Mesendoderm (in vitro differentiated cells): ENCODE results near the gene TMEM101.
"Not testable (repeated sequence)": the region's sequence is repeated elsewhere in the genome, so short reads cannot be mapped to it uniquely, and the experiment has no call there.

Experiments used
- DNase-seq: peaks from one replicate; pipeline ENCODE4 v3.0.0; 2013
- H2AK5ac ChIP-seq: 2 replicates; pipeline ENCODE4 v1.6.1; 2013; ENCODE audit warnings: low read length, inconsistent platforms
- H2BK120ac ChIP-seq: 2 replicates; pipeline ENCODE4 v1.6.1; 2013; ENCODE audit warnings: low read depth, mild to moderate bottlenecking, low read length, moderate library complexity, mixed read lengths
- H2BK15ac ChIP-seq: replicated peaks from 2 replicates; pipeline ENCODE4 v1.6.1; 2013; ENCODE audit warnings: low read depth, mild to moderate bottlenecking, moderate library complexity
- H2BK5ac ChIP-seq: 2 replicates; pipeline ENCODE4 v1.6.1; 2013; ENCODE audit warnings: low read length, inconsistent platforms
- H3K18ac ChIP-seq: 2 replicates; pipeline ENCODE4 v1.6.1; 2013; ENCODE audit warnings: mild to moderate bottlenecking, low read length, mixed read lengths
- H3K23ac ChIP-seq: one replicate; pipeline ENCODE4 v1.6.1; 2013; ENCODE audit warnings: low read length
- H3K27ac ChIP-seq: 2 replicates; pipeline ENCODE4 v1.5.1; 2013; ENCODE audit warnings: low read depth, mild to moderate bottlenecking, inconsistent platforms, low read length, moderate library complexity
- H3K27me3 ChIP-seq: 2 replicates; pipeline ENCODE4 v1.6.1; 2013; ENCODE audit warnings: low read length, control low read depth, mild to moderate bottlenecking, inconsistent platforms; ENCODE audit not compliant: insufficient read depth, poor library complexity
- H3K36me3 ChIP-seq: 2 replicates; pipeline ENCODE4 v1.6.1; 2013; ENCODE audit warnings: low read length, inconsistent platforms; ENCODE audit not compliant: control insufficient read depth, insufficient read depth
- H3K4ac ChIP-seq: one replicate; pipeline ENCODE4 v1.6.1; 2013; ENCODE audit warnings: low read depth, mild to moderate bottlenecking, low read length, moderate library complexity
- H3K4me1 ChIP-seq: 2 replicates; pipeline ENCODE4 v1.6.1; 2013; ENCODE audit warnings: low read depth, low read length, inconsistent platforms; ENCODE audit not compliant: control insufficient read depth
- H3K4me2 ChIP-seq: 2 replicates; pipeline ENCODE4 v1.6.1; 2013; ENCODE audit warnings: low read length
- H3K4me3 ChIP-seq: 2 replicates; pipeline ENCODE4 v1.5.1; 2013; ENCODE audit warnings: mild to moderate bottlenecking, low read length
- H3K56ac ChIP-seq: one replicate; pipeline ENCODE4 v1.6.1; 2013; ENCODE audit warnings: low read length
- H3K79me1 ChIP-seq: 2 replicates; pipeline ENCODE4 v1.6.1; 2013; ENCODE audit warnings: low read length, inconsistent platforms
- H3K79me2 ChIP-seq: 2 replicates; pipeline ENCODE4 v1.6.1; 2013; ENCODE audit warnings: mild to moderate bottlenecking, low read length; ENCODE audit not compliant: control insufficient read depth, insufficient read depth
- H3K9ac ChIP-seq: 2 replicates; pipeline ENCODE4 v1.6.1; 2013; ENCODE audit warnings: low read length, inconsistent platforms
- H4K5ac ChIP-seq: one replicate; pipeline ENCODE4 v1.6.1; 2013; ENCODE audit warnings: low read length
- H4K8ac ChIP-seq: one replicate; pipeline ENCODE4 v1.6.1; 2013; ENCODE audit warnings: low read depth, mild to moderate bottlenecking, control low read depth, low read length, moderate library complexity
- WGBS: extraction: QIAGEN DNeasy Blood & Tissue Kit; methylation state at CpG from one replicate; pipeline ENCODE4 v1.1.7; 2013; ENCODE audit warnings: low lambda C conversion rate, missing lambda C conversion rate; ENCODE audit not compliant: insufficient coverage; ENCODE audit errors: extremely low coverage; 5-methylcytosine and 5-hydroxymethylcytosine counted together

Gene TMEM101

DNA sequence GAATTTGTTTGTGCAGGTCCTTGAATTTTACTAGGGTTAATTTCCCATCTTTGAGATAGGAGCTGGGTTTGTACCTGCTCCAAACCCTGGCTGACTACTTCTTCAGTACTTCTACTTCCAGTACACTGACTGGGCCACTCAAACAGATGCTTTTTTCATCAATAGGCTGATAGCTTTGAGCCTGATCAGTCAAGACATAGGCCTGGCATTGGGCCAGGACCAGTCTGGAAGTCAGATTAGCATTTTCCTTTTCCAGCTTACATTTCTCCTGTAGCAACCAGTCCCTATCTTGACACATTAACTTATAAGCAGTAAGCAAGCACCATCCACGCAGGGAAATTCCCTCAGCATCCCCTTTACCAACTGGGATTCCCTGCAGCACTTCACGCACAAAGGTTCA lies 7.5 kb upstream of the TMEM101 start:
- Histone ChIP-seq H3K27me3 (no peaks in the 10 kb centered on the region), H2BK120ac (no peak overlapping the region), H3K79me2 (no peaks in the 10 kb centered on the region), H3K23ac (no peak overlapping the region), H4K8ac (no peak overlapping the region), H3K9ac (no peak overlapping the region), H4K5ac (no peak overlapping the region), H3K4me2 (no peak overlapping the region), H3K79me1 (no peaks in the 10 kb centered on the region), H2BK5ac (no peak overlapping the region), H3K56ac (no peak overlapping the region), H3K18ac (no peak overlapping the region), H3K4ac (no peak overlapping the region), H3K27ac (no peak overlapping the region), H3K4me1 (no peaks in the 10 kb centered on the region), H3K36me3 (no peaks in the 10 kb centered on the region), H2AK5ac (no peak overlapping the region), H2BK15ac (no peak overlapping the region), H3K4me3 (no peak overlapping the region)
- no peak for DNase-seq
- no CpG with 5 or more reads among the region's 2 CpGs for WGBS

DNA sequence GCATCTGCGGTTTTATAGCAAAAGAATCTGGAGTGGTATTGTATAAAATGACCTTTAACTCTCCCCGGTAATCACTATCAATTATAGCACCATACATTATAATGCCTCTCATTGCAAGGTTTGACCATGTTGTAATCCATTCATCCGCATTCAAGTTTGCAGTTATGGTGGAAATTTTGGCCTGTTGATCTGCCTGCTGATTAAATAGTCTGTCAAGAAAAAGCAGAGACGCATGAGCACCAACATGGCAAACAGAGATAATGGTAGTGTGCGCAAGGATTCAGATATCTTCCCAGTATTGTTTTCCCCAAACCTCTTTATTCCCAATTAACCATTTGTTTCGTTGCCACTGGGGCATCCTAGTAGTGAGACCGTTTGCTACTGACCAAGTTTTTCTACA lies 6.5 kb upstream of the TMEM101 start:
- WGBS = no CpG with 5 or more reads among the region's 7 CpGs
- not testable (repeated sequence) for H3K56ac ChIP-seq, H3K79me1 ChIP-seq, H4K5ac ChIP-seq, H3K36me3 ChIP-seq, H2BK5ac ChIP-seq, H3K4me2 ChIP-seq, H3K23ac ChIP-seq, H2AK5ac ChIP-seq, H2BK15ac ChIP-seq, H3K9ac ChIP-seq, H2BK120ac ChIP-seq, H4K8ac ChIP-seq, H3K79me2 ChIP-seq, H3K4me1 ChIP-seq, H3K27me3 ChIP-seq, H3K4ac ChIP-seq, H3K4me3 ChIP-seq, DNase-seq, H3K27ac ChIP-seq, H3K18ac ChIP-seq

DNA sequence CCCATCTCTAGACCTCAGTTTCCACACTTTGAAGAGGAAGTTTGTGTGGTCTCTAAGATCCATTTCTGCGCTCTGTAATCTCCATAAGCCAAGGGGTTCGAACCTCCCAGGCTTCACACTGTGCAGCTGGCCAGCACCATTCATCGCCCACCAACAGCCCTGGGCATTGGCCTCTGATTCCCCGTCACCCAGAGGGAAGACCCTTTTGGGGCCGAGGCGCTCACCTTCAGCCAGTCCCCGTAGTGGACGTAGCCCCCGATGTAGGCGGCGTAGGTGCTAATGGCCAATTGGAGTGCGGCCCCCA lies 678 bp downstream of the TMEM101 start:
- no CpG with 5 or more reads among the region's 12 CpGs for WGBS

DNA sequence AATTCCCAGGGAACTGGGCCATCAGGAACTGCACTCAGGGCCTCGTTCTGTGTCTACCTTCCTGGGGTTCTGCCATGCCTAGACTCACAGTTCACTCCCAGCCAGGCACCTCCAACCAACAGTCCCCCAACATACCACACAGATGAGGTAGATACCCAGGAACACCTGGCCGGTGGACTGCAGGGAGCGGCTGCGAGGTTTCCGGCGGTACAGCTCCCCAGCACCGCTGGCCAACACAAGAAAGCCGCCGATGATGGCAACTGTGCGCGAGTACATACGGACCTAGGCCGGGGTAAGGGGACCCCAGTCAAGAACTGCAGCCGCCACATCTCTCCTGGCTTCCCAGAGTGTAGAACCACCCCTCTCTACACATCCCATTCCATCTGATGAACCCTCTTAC lies 1.9 kb downstream of the TMEM101 start:
- H2BK15ac ChIP-seq = no peak overlapping the region
- no peak overlapping the region for H3K4me3 ChIP-seq
- H3K4ac ChIP-seq = no peak overlapping the region
- peaks cover 2% of the 10 kb centered on the region for H3K4me1 ChIP-seq
- no peak overlapping the region for H4K8ac ChIP-seq
- H3K56ac ChIP-seq = no peak overlapping the region
- no peak overlapping the region for H2BK5ac ChIP-seq
- H3K9ac ChIP-seq = no peak overlapping the region
- H3K79me1 ChIP-seq = peaks cover 1% of the 10 kb centered on the region
- no peaks in the 10 kb centered on the region for H3K36me3 ChIP-seq
- no peak overlapping the region for H2BK120ac ChIP-seq
- H3K23ac ChIP-seq = no peak overlapping the region
- H3K4me2 ChIP-seq = no peak overlapping the region
- H3K79me2 ChIP-seq = no peaks in the 10 kb centered on the region
- DNase-seq = no peak
- no peak overlapping the region for H3K27ac ChIP-seq
- WGBS = no CpG with 5 or more reads among the region's 14 CpGs
- H2AK5ac ChIP-seq = no peak overlapping the region
- H4K5ac ChIP-seq = no peak overlapping the region
- H3K18ac ChIP-seq = no peak overlapping the region
- no peaks in the 10 kb centered on the region for H3K27me3 ChIP-seq

More for the DNA sequence above, 678 bp downstream of the TMEM101 start:
- Histone ChIP-seq H3K27ac (no peak overlapping the region), H3K4me3 (peak overlapping the region; percentile 88), H3K79me1 (peaks cover 1% of the 10 kb centered on the region), H2BK120ac (no peak overlapping the region), H2AK5ac (no peak overlapping the region), H2BK15ac (no peak overlapping the region), H3K79me2 (no peaks in the 10 kb centered on the region), H3K18ac (no peak overlapping the region), H3K4me2 (peak overlapping the region; percentile 55), H2BK5ac (no peak overlapping the region), H3K4me1 (no peaks in the 10 kb centered on the region), H4K8ac (no peak overlapping the region), H4K5ac (no peak overlapping the region), H3K56ac (peak overlapping the region; percentile 95), H3K27me3 (no peaks in the 10 kb centered on the region), H3K23ac (peak overlapping the region; percentile 11), H3K4ac (peak overlapping the region; percentile 90), H3K9ac (peak overlapping the region; percentile 84), H3K36me3 (no peaks in the 10 kb centered on the region)
- no peak for DNase-seq

DNA sequence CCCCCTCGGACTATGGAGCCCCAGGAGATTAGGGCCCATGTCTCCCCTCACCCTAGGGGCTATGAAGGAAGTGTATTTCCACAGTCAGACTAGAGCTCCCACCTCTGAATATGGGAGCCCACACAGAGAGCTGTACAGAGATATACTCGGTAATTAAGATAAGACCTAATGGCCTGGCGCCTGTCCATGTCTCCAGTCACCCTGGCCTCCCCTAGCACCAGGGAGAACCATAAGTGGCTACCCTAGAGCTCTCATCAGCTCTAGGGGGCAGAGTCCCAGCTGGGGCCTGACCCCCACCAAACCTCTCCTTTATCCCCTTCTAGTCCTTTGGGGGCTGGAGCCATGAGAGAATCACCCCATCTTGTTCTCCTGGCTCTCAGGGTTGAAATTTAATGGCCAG lies 2.4 kb downstream of the TMEM101 start:
- Histone ChIP-seq H2BK120ac (no peak overlapping the region), H3K4me3 (no peak overlapping the region), H4K8ac (no peak overlapping the region), H3K4ac (no peak overlapping the region), H3K23ac (no peak overlapping the region), H3K56ac (no peak overlapping the region), H3K27me3 (no peaks in the 10 kb centered on the region), H2BK15ac (no peak overlapping the region), H2AK5ac (no peak overlapping the region), H3K36me3 (no peaks in the 10 kb centered on the region), H3K79me2 (no peaks in the 10 kb centered on the region), H3K9ac (no peak overlapping the region), H3K18ac (no peak overlapping the region), H3K4me1 (peaks cover 2% of the 10 kb centered on the region), H4K5ac (no peak overlapping the region), H3K79me1 (peaks cover 1% of the 10 kb centered on the region), H3K27ac (no peak overlapping the region), H2BK5ac (no peak overlapping the region), H3K4me2 (no peak overlapping the region)
- no CpG with 5 or more reads among the region's 3 CpGs for WGBS
- DNase-seq = no peak

DNA sequence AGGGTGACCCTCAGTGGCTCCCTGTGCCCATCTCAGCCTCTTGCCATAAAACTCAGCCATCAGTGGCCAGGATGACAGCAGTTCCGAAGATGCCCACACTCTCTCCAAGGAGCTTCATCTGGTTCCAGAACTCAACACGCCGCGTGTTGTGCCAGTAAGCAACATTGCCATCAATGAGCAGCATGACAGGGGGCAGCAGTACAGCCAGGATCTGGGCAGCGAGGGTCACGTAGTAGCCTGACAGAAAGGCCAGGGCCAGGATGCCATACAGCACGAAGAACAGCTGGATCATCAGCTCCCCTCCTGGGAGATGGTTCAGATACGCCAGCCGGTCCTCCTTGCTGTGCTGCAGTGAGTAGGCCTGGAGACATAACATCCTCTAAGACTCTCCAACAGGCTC lies 2.9 kb downstream of the TMEM101 start:
- H3K79me1 ChIP-seq = peaks cover 1% of the 10 kb centered on the region
- H2AK5ac ChIP-seq = no peak overlapping the region
- H3K27me3 ChIP-seq = no peaks in the 10 kb centered on the region
- H3K4me3 ChIP-seq = no peak overlapping the region
- no peak overlapping the region for H3K27ac ChIP-seq
- no peak overlapping the region for H3K23ac ChIP-seq
- no peak overlapping the region for H3K4ac ChIP-seq
- H2BK5ac ChIP-seq = no peak overlapping the region
- no peak overlapping the region for H4K5ac ChIP-seq
- no CpG with 5 or more reads among the region's 9 CpGs for WGBS
- no peaks in the 10 kb centered on the region for H3K36me3 ChIP-seq
- no peak overlapping the region for H2BK120ac ChIP-seq
- H4K8ac ChIP-seq = no peak overlapping the region
- no peak overlapping the region for H2BK15ac ChIP-seq
- no peak overlapping the region for H3K4me2 ChIP-seq
- no peak for DNase-seq
- no peak overlapping the region for H3K18ac ChIP-seq
- H3K9ac ChIP-seq = no peak overlapping the region
- H3K79me2 ChIP-seq = no peaks in the 10 kb centered on the region
- H3K56ac ChIP-seq = no peak overlapping the region
- H3K4me1 ChIP-seq = peaks cover 2% of the 10 kb centered on the region
